ENCODE measurements around the gene GPD1L.

DNA sequence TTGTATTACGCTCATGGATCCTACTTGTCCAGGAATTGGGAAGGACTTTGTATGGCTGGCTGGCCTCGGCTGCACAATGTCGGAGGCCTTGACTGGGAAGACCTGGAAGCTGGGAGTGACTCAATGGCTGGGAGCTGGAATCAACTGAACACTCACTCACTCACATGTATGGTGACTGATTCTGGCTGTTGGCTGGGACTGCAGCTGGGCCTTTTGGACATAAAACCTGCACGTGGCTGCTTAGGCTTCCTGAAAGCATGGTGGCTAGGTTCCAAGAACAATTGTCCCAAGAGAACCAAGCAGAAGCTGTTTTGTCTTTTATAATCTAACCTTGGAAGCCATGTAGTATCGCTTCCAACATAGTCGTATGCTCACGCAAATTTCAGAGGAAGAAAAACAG, 94.1 kb downstream of the GPD1L start:
- TF ChIP-seq CTCF (conservative IDR thresholded peaks at IDR 0.05; ENCODE audit: low read length): no peak
- TF ChIP-seq EZH2phosphoT487 (IDR thresholded peaks at IDR 0.05; ENCODE audit: borderline replicate concordance): no peak
